GM12891 (cell line): ENCODE results near the gene TRAF7.

Source experiments
- PAX5 ChIP-seq: IDR thresholded peaks from 2 replicates; pipeline ENCODE4 v1.6.1; 2011; ENCODE audit warnings: low read length, moderate library complexity, mild to moderate bottlenecking; ENCODE audit not compliant: insufficient read depth, severe bottlenecking
- POLR2A ChIP-seq: IDR thresholded peaks from 2 replicates; pipeline ENCODE4 v1.6.1; 2011; ENCODE audit warnings: low read depth, low read length, control low read depth
- POLR2AphosphoS5 ChIP-seq: IDR thresholded peaks from 2 replicates; pipeline ENCODE4 v1.6.1; 2011; ENCODE audit warnings: low read depth, low read length, control low read depth
- POU2F2 ChIP-seq: IDR thresholded peaks from 2 replicates; pipeline ENCODE4 v1.6.1; 2011; ENCODE audit warnings: low read depth, mild to moderate bottlenecking, control low read depth, low read length, moderate library complexity
- SPI1 ChIP-seq: IDR thresholded peaks from 2 replicates; pipeline ENCODE4 v1.6.1; 2011; ENCODE audit warnings: low read depth, low read length, control low read depth
- TAF1 ChIP-seq: IDR thresholded peaks from 2 replicates; pipeline ENCODE4 v1.6.1; 2011; ENCODE audit warnings: low read depth, low read length, control low read depth

GRCh38 chr16:2205967-2206313 is 50.4 kb downstream of the TRAF7 start:
- TF ChIP-seq POLR2AphosphoS5 (no peak), TAF1 (no peak), POLR2A (no peak), PAX5 (no peak), POU2F2 (no peak), SPI1 (no peak)
